MV-4-11 (cell line): ENCODE data around the gene NTRK1.

ENCODE experiments used
- DNase-seq: peaks from one replicate; lab custom pipeline; 2025; lab: John Stamatoyannopoulos, UW

The NTRK1 gene

GRCh38 chr1:156898161-156898566 is 37.5 kb downstream of the NTRK1 start:
- peak; percentile 41 for DNase-seq

- no peak for DNase-seq
Measured at GRCh38 chr1:156898971-156899664, 38.5 kb downstream of the NTRK1 start.

GRCh38 chr1:156899956-156900718 is 39.5 kb downstream of the NTRK1 start:
- no peak for DNase-seq

- DNase-seq, result no peak
Measured at GRCh38 chr1:156900896-156901589, 40.4 kb downstream of the NTRK1 start.

GRCh38 chr1:156901590-156901900 is 40.9 kb downstream of the NTRK1 start:
- no peak for DNase-seq

GRCh38 chr1:156901966-156902915 is 41.6 kb downstream of the NTRK1 start:
- DNase-seq, result no peak

GRCh38 chr1:156903328-156904091 is 42.8 kb downstream of the NTRK1 start:
- DNase-seq, result no peak

GRCh38 chr1:156904187-156904959 is 43.7 kb downstream of the NTRK1 start:
- DNase-seq, result no peak

GRCh38 chr1:156905176-156905575 is 44.5 kb downstream of the NTRK1 start:
- no peak for DNase-seq

- peak; percentile 6 for DNase-seq
Measured at GRCh38 chr1:156905651-156906050, 45.0 kb downstream of the NTRK1 start.

GRCh38 chr1:156906206-156906906 is 45.7 kb downstream of the NTRK1 start:
- DNase-seq, result no peak

- DNase-seq, result no peak
Measured at GRCh38 chr1:156908541-156908940, 47.9 kb downstream of the NTRK1 start.

- no peak for DNase-seq
Measured at GRCh38 chr1:156908955-156909354, 48.3 kb downstream of the NTRK1 start.

- no peak for DNase-seq
Measured at GRCh38 chr1:156909671-156910070, 49.0 kb downstream of the NTRK1 start.

GRCh38 chr1:156910309-156910782 is 49.7 kb downstream of the NTRK1 start:
- DNase-seq, result peak; percentile 8

- DNase-seq, result peak; percentile 62
Measured at GRCh38 chr1:156911577-156912298, 51.1 kb downstream of the NTRK1 start.

- DNase-seq, result no peak
Measured at GRCh38 chr1:156912310-156912709, 51.6 kb downstream of the NTRK1 start.

GRCh38 chr1:156912861-156913808 is 52.5 kb downstream of the NTRK1 start:
- DNase-seq, result no peak
